ENCODE measurements around the gene RND3. TPM values are rescaled to one million over a fixed set of nuclear protein-coding genes. Genes with fewer than 3 reads are reported as not detected.

RND3 gene
- total RNA-seq, 1 donor from 2014 or later: not detected

DNA sequence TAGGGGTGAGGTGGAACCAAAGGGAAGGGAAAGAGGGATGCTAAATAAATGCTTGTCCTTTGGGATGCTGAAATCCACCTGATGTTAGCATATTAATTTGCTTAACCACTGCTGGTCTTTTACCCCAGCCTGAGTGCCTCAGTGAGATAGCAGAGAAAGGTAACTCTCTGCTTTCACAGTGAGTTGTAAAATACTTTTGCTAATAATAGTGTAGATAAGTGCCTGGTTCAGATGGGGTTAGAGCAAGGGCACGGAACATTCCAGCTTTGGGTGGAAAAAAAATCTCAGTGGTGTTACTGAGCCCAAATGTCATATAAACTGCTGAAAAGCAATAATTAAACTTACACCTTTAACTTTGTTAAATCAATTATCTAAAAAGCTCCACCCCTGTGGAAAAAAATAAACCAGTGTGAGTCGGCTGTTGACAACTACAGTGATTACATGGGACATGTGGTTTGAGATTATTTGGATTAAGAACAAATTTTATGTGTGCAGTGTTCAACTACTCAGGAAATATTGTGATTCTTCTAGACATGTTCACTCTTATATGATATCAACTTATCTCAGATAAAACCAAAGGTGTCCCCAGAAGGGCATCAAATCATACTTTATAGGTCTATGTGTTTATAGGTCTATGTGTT is 21.1 kb upstream of the RND3 start:
- POLR2A ChIA-PET: no interaction called here
- H3K4me3 Mint-ChIP-seq: no peak overlapping the region
- H3K4me1 Mint-ChIP-seq: no peaks in the 10 kb centered on the region
- DNase-seq: no peak
- no peak overlapping the region for H3K27ac Mint-ChIP-seq
- intact Hi-C loops (cut with micrococcal nuclease): no loop called here
- no peaks in the 10 kb centered on the region for H3K36me3 Mint-ChIP-seq (ENCODE audit: low read depth)
- CTCF ChIA-PET: no interaction called here
- ATAC-seq (ENCODE audit: low read depth): no peak
- H3K27me3 Mint-ChIP-seq: no peaks in the 10 kb centered on the region
- no peaks in the 10 kb centered on the region for H3K9me3 Mint-ChIP-seq
- TF ChIP-seq CTCF (IDR thresholded peaks at IDR 0.05): no peak

GRCh38 chr2:150507071-150507470 is 19.6 kb upstream of the RND3 start:
- Mint-ChIP-seq H3K27ac (no peak overlapping the region), H3K27me3 (no peaks in the 10 kb centered on the region), H3K36me3 (ENCODE audit: low read depth) (no peaks in the 10 kb centered on the region), H3K4me3 (no peak overlapping the region), H3K9me3 (no peaks in the 10 kb centered on the region), H3K4me1 (no peaks in the 10 kb centered on the region)
- ChIA-PET POLR2A (no interaction called here), CTCF (no interaction called here)
- intact Hi-C loops (cut with micrococcal nuclease): no loop called here
- no peak for ATAC-seq (ENCODE audit: low read depth)
- no peak for TF ChIP-seq CTCF (IDR thresholded peaks at IDR 0.05)
- no peak for DNase-seq

DNA sequence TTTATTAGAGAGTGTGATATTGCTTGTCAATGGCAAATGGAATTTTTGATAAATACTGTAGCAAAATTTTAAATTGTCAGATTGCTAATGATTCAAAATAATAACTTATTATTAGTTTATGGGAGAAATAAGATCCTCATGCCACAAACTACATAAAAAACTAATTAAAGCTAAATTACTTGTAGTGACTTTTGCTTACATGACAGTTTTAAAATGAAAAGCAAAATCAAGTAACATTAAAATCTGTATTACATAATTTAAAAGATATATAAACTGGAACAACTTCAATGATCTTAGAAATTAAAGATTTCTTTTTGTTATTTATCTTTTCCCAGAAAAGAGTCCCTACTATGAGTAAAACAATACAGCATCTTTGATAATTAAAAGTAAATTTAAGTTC is 17.7 kb upstream of the RND3 start:
- H3K4me1 Mint-ChIP-seq: no peaks in the 10 kb centered on the region
- intact Hi-C loops (cut with micrococcal nuclease): no loop called here
- POLR2A ChIA-PET: no interaction called here

GRCh38 chr2:150495993-150496627 is 8.6 kb upstream of the RND3 start:
- H3K4me1 Mint-ChIP-seq: no peaks in the 10 kb centered on the region
- H3K4me3 Mint-ChIP-seq: no peak overlapping the region
- ATAC-seq (ENCODE audit: low read depth): no peak
- no peaks in the 10 kb centered on the region for H3K36me3 Mint-ChIP-seq (ENCODE audit: low read depth)
- no peak for TF ChIP-seq CTCF (IDR thresholded peaks at IDR 0.05)
- intact Hi-C loops (cut with micrococcal nuclease): no loop called here
- H3K9me3 Mint-ChIP-seq: no peaks in the 10 kb centered on the region
- CTCF ChIA-PET: no interaction called here
- H3K27me3 Mint-ChIP-seq: no peaks in the 10 kb centered on the region
- no peak for DNase-seq
- H3K27ac Mint-ChIP-seq: no peak overlapping the region
- POLR2A ChIA-PET: no interaction called here

More for the DNA sequence above, 17.7 kb upstream of the RND3 start:
- Mint-ChIP-seq H3K9me3 (no peaks in the 10 kb centered on the region), H3K4me3 (no peak overlapping the region), H3K27ac (no peak overlapping the region), H3K36me3 (ENCODE audit: low read depth) (no peaks in the 10 kb centered on the region), H3K27me3 (no peaks in the 10 kb centered on the region)
- DNase-seq (no peak), ATAC-seq (ENCODE audit: low read depth) (no peak)
- CTCF ChIA-PET: no interaction called here
- no peak for TF ChIP-seq CTCF (IDR thresholded peaks at IDR 0.05)

- H3K27ac Mint-ChIP-seq: no peak overlapping the region
- CTCF ChIA-PET: no interaction called here
These were observed 7.5 kb upstream of the RND3 start for GRCh38 chr2:150495001-150495400.

More at GRCh38 chr2:150495001-150495400, 7.5 kb upstream of the RND3 start:
- no peak overlapping the region for H3K4me3 Mint-ChIP-seq
- POLR2A ChIA-PET: no interaction called here
- H3K9me3 Mint-ChIP-seq: no peaks in the 10 kb centered on the region
- intact Hi-C loops (cut with micrococcal nuclease): no loop called here
- ATAC-seq (ENCODE audit: low read depth) (no peak), DNase-seq (no peak)
- H3K36me3 Mint-ChIP-seq (ENCODE audit: low read depth): no peaks in the 10 kb centered on the region
- peaks cover 5% of the 10 kb centered on the region for H3K27me3 Mint-ChIP-seq
- no peak for TF ChIP-seq CTCF (IDR thresholded peaks at IDR 0.05)
- H3K4me1 Mint-ChIP-seq: no peaks in the 10 kb centered on the region
